H1 (cell line): ENCODE data around the gene MXI1. TPM values are rescaled to one million over a fixed set of nuclear protein-coding genes. Genes with fewer than 3 reads are reported as not detected.

Experiments used
- CTCF ChIA-PET: fragments of 300-600 bp; sonication (Branson Sonifier 250); formaldehyde crosslinking; loops from one replicate; lab custom pipeline; 2021; ENCODE audit not compliant: partially characterized antibody; lab: Charles Lee
- POLR2A ChIA-PET: fragments of 300-600 bp; sonication (Branson Sonifier 250); formaldehyde crosslinking; loops from one replicate; lab custom pipeline; 2021; ENCODE audit warnings: inconsistent platforms; ENCODE audit not compliant: partially characterized antibody; lab: Charles Lee
- DNase-seq, 2 experiments: peaks; one replicate each; pipeline versions ENCODE4 v3.0.0 to v3.0.0-alpha.2; 2010 to 2022; ENCODE audit warnings: low spot score in 2 of 2, low read depth in 1 of 2, mixed read lengths in 1 of 2
- FAIRE-seq: peaks from 2 replicates; lab custom pipeline; 2011; peaks lifted over from hg19 to GRCh38; lab: Jason Lieb, UNC
- H2AFZ ChIP-seq: 2 replicates; pipeline ENCODE4 v1.8.1; 2012; ENCODE audit warnings: low read length, inconsistent platforms
- H2AK5ac ChIP-seq: 2 replicates; pipeline ENCODE4 v1.6.1; 2013; ENCODE audit warnings: low read depth, low read length
- H2BK120ac ChIP-seq: replicated peaks from 2 replicates; pipeline ENCODE3; 2013; ENCODE audit warnings: low read depth, low read length, inconsistent platforms
- H2BK12ac ChIP-seq: 2 replicates; pipeline ENCODE4 v1.6.1; 2013; ENCODE audit warnings: low read depth, low read length
- H2BK15ac ChIP-seq: 2 replicates; pipeline ENCODE4 v1.6.1; 2013; ENCODE audit warnings: low read length
- H2BK20ac ChIP-seq: 2 replicates; pipeline ENCODE4 v1.6.1; 2013; ENCODE audit warnings: low read length
- H2BK5ac ChIP-seq: 2 replicates; pipeline ENCODE4 v1.6.1; 2013; ENCODE audit warnings: low read depth, low read length
- H3K14ac ChIP-seq: 2 replicates; pipeline ENCODE4 v1.6.1; 2013; ENCODE audit warnings: inconsistent platforms; ENCODE audit not compliant: insufficient read length
- H3K18ac ChIP-seq: 2 replicates; pipeline ENCODE4 v1.6.1; 2013; ENCODE audit warnings: low read length; ENCODE audit errors: extremely low read depth
- H3K23ac ChIP-seq: 2 replicates; pipeline ENCODE4 v1.6.1; 2013; ENCODE audit warnings: inconsistent platforms; ENCODE audit not compliant: insufficient read length
- H3K23me2 ChIP-seq: 2 replicates; pipeline ENCODE4 v1.6.1; 2013; ENCODE audit warnings: low read depth, low read length
- H3K27ac ChIP-seq: 2 replicates; pipeline ENCODE4 v1.6.1; 2011; ENCODE audit warnings: low read depth, low read length, inconsistent platforms
- H3K27me3 ChIP-seq, 4 experiments: replicated peaks in 1 of 4; 1 replicate in 1 of 4; 2 replicates in 3 of 4; pipeline versions ENCODE4 v1.6.1 to v1.8.1; 2011 to 2013; ENCODE audit warnings: low read length in 3 of 4, mild to moderate bottlenecking in 3 of 4, inconsistent platforms in 2 of 4, mixed read lengths in 2 of 4, moderate library complexity in 1 of 4; ENCODE audit not compliant: control insufficient read depth in 3 of 4, insufficient read depth in 3 of 4; ENCODE audit errors: extremely low read depth in 1 of 4
- H3K36me3 ChIP-seq, 4 experiments: 2 replicates each; pipeline versions ENCODE4 v1.6.1 to v1.8.1; 2011 to 2013; ENCODE audit warnings: mild to moderate bottlenecking in 4 of 4, low read length in 3 of 4, moderate library complexity in 2 of 4, control low read depth in 1 of 4, inconsistent platforms in 1 of 4; ENCODE audit not compliant: insufficient read depth in 4 of 4, control insufficient read depth in 2 of 4
- H3K4ac ChIP-seq: replicated peaks from 2 replicates; pipeline ENCODE3; 2013; ENCODE audit warnings: low read length, low read depth, mixed read lengths, inconsistent platforms; ENCODE audit not compliant: insufficient read length
- H3K4me1 ChIP-seq, 4 experiments: replicated peaks in 1 of 4; 1 replicate in 1 of 4; 2 replicates in 3 of 4; pipeline versions ENCODE4 v1.6.1 to v1.8.1; 2011 to 2013; ENCODE audit warnings: low read length in 3 of 4, inconsistent platforms in 2 of 4, mixed read lengths in 1 of 4; ENCODE audit not compliant: insufficient read depth in 4 of 4, control insufficient read depth in 3 of 4
- H3K4me2 ChIP-seq, 2 experiments: 2 replicates each; pipeline versions ENCODE4 v1.6.1 to v1.8.1; 2011 to 2013; ENCODE audit warnings: low read depth in 2 of 2, low read length in 2 of 2, control low read depth in 1 of 2, inconsistent platforms in 1 of 2, mild to moderate bottlenecking in 1 of 2; ENCODE audit not compliant: insufficient read depth in 1 of 2
- H3K4me3 ChIP-seq, 4 experiments: fragments of 200-600, 300-600 bp in 1 of 4; sonication (generic), shearing (Covaris generic), sonication (Bioruptor Twin) in 1 of 4; 2 replicates each; pipeline versions ENCODE4 v1.5.1 to v1.8.1; 2011 to 2016; ENCODE audit warnings: low read length in 4 of 4, low read depth in 3 of 4, control low read depth in 2 of 4, inconsistent platforms in 2 of 4, mild to moderate bottlenecking in 2 of 4, mixed read lengths in 1 of 4, moderate library complexity in 1 of 4; ENCODE audit not compliant: insufficient read depth in 2 of 4; ENCODE audit errors: extremely low read depth in 1 of 4
- H3K56ac ChIP-seq: replicated peaks from 2 replicates; pipeline ENCODE3; 2013; ENCODE audit warnings: low read depth, mild to moderate bottlenecking, mixed read lengths, low read length, inconsistent platforms; ENCODE audit not compliant: insufficient read length
- H3K79me1 ChIP-seq: 2 replicates; pipeline ENCODE4 v1.6.1; 2013; ENCODE audit warnings: low read depth, low read length, control low read depth
- H3K79me2 ChIP-seq, 2 experiments: 2 replicates each; pipeline versions ENCODE4 v1.6.1 to v1.8.1; 2012 to 2013; ENCODE audit warnings: low read length in 2 of 2, mild to moderate bottlenecking in 2 of 2, inconsistent platforms in 1 of 2; ENCODE audit not compliant: insufficient read depth in 2 of 2, control insufficient read depth in 1 of 2
- H3K9ac ChIP-seq, 4 experiments: replicated peaks in 1 of 4; 1 replicate in 1 of 4; 2 replicates in 3 of 4; pipeline versions ENCODE4 v1.6.1 to v1.8.1; 2011 to 2013; ENCODE audit warnings: low read depth in 3 of 4, low read length in 3 of 4, control low read depth in 2 of 4, mild to moderate bottlenecking in 2 of 4, moderate library complexity in 2 of 4, inconsistent platforms in 1 of 4; ENCODE audit errors: extremely low read depth in 1 of 4
- H3K9me3 ChIP-seq, 2 experiments: 2 replicates each; pipeline versions ENCODE4 v1.6.1 to v1.8.1; 2012 to 2013; ENCODE audit warnings: mild to moderate bottlenecking in 2 of 2, moderate library complexity in 2 of 2, control low read depth in 1 of 2, inconsistent platforms in 1 of 2, low read depth in 1 of 2, low read length in 1 of 2, mixed read lengths in 1 of 2; ENCODE audit not compliant: insufficient read depth in 2 of 2
- H4K20me1 ChIP-seq, 2 experiments: replicated peaks in 1 of 2; 2 replicates each; pipeline versions ENCODE3 to v1.8.1; 2011 to 2013; ENCODE audit warnings: inconsistent platforms in 2 of 2, low read length in 2 of 2, mild to moderate bottlenecking in 1 of 2; ENCODE audit not compliant: insufficient read depth in 2 of 2, control insufficient read depth in 1 of 2
- H4K5ac ChIP-seq: 2 replicates; pipeline ENCODE4 v1.6.1; 2013; ENCODE audit warnings: low read length, low read depth, mixed read lengths, inconsistent platforms; ENCODE audit not compliant: insufficient read length
- H4K8ac ChIP-seq: 2 replicates; pipeline ENCODE4 v1.8.0; 2013; ENCODE audit warnings: mild to moderate bottlenecking, moderate library complexity, low read length, inconsistent platforms; ENCODE audit not compliant: insufficient read depth; ENCODE audit errors: extremely low read depth
- H4K91ac ChIP-seq: replicated peaks from 2 replicates; pipeline ENCODE3; 2013; ENCODE audit warnings: low read length, mixed read lengths, inconsistent platforms; ENCODE audit not compliant: insufficient read length
- BACH1 ChIP-seq: IDR thresholded peaks from 2 replicates; pipeline ENCODE4 v1.6.1; 2012; ENCODE audit warnings: low read length, improper control_type of control experiment
- CREB1 ChIP-seq: IDR thresholded peaks from 2 replicates; pipeline ENCODE4 v1.6.1; 2012; ENCODE audit warnings: inconsistent platforms
- EZH2 ChIP-seq: fragments of 200-600 bp; sonication (generic); IDR thresholded peaks from 2 replicates; pipeline ENCODE4 v1.7.1; 2012; ENCODE audit warnings: low read depth, mild to moderate bottlenecking, moderate library complexity, low read length, inconsistent platforms; ENCODE audit not compliant: severe bottlenecking
- HDAC2 ChIP-seq, 2 experiments: fragments of 300-600 bp in 1 of 2; sonication (generic) in 1 of 2; IDR thresholded peaks; 2 replicates each; pipeline ENCODE4 v1.6.1; 2011 to 2012; ENCODE audit warnings: low read depth in 2 of 2, low read length in 2 of 2, mild to moderate bottlenecking in 2 of 2, moderate library complexity in 2 of 2, borderline replicate concordance in 1 of 2, inconsistent platforms in 1 of 2
- KDM4A ChIP-seq: IDR thresholded peaks from one replicate; pipeline ENCODE4 v1.7.1; 2012; ENCODE audit warnings: low read depth, mild to moderate bottlenecking, moderate library complexity, low read length, inconsistent platforms; ENCODE audit not compliant: severe bottlenecking
- MAX ChIP-seq: IDR thresholded peaks from 2 replicates; pipeline ENCODE4 v1.6.1; 2012; ENCODE audit warnings: inconsistent platforms
- RBBP5 ChIP-seq: IDR thresholded peaks from 2 replicates; pipeline ENCODE4 v1.7.1; 2012; ENCODE audit warnings: low read depth, mild to moderate bottlenecking, inconsistent platforms, low read length, moderate library complexity, borderline replicate concordance
- RNF2 ChIP-seq: fragments of 200-900, 300-1000 bp; sonication (generic); IDR thresholded peaks from 2 replicates; pipeline ENCODE4 v1.7.1; 2016; ENCODE audit warnings: borderline replicate concordance, low read depth, mild to moderate bottlenecking, antibody characterized with exemption, low read length; ENCODE audit not compliant: poor library complexity, severe bottlenecking; ENCODE audit errors: missing control alignments
- SP4 ChIP-seq: IDR thresholded peaks from 2 replicates; pipeline ENCODE4 v1.6.1; 2012; ENCODE audit warnings: low read length, inconsistent platforms
- SUZ12 ChIP-seq: fragments of 200-600 bp; sonication (generic); IDR thresholded peaks from 2 replicates; pipeline ENCODE4 v1.6.1; 2012; ENCODE audit warnings: mild to moderate bottlenecking, inconsistent platforms, low read length, moderate library complexity, mixed read lengths
- WGBS, 2 experiments: shearing (Covaris generic) in 1 of 2; methylation state at CpG; one replicate each; pipeline versions ENCODE4 v1.1.6 to v1.1.7; 2013 to 2015; ENCODE audit warnings: low lambda C conversion rate in 2 of 2, mixed read lengths in 2 of 2, inconsistent platforms in 1 of 2, low coverage in 1 of 2, missing lambda C conversion rate in 1 of 2; ENCODE audit not compliant: insufficient replicate concordance in 2 of 2, insufficient coverage in 1 of 2, insufficient read length in 1 of 2; ENCODE audit errors: extremely low coverage in 1 of 2, missing lambda C conversion rate in 1 of 2; 5-methylcytosine and 5-hydroxymethylcytosine counted together
- polyA plus RNA-seq, 7 experiments: library from polyadenylated mRNA; depleted of rRNA in 3 of 7; stranded (reverse) in 5 of 7; unstranded in 2 of 7; fragments of >200 nt in 5 of 7; fragments of 200-250 nt in 2 of 7; gene quantifications; 1 replicate in 5 of 7; 2 replicates in 1 of 7; 4 replicates in 1 of 7; pipeline versions ENCODE4 v1.2.1 to v1.2.3, GENCODE V29; 2011 to 2013; ENCODE audit warnings: missing spikeins in 2 of 7, mixed read lengths in 2 of 7
- total RNA-seq: library from RNA; stranded (reverse); fragmentation: NEBNext Ultra II Directional; extraction: Animal tissue kit (Norgen Biotek cat#: 25700); gene quantifications from 2 replicates; pipeline ENCODE4 v1.2.1, GENCODE V29; 2021

The MXI1 gene
- total and polyA plus RNA-seq, 2 of the 8 experiments (the other 6 are each of a cell fraction or from before 2014, with no cell fraction given), result 5.7 to 8.8 TPM

- Histone ChIP-seq H3K36me3 (no peaks in the 10 kb centered on the region), H3K9ac (no peak overlapping the region; a peak in 1 of 7 replicates), H2BK5ac (no peak overlapping the region), H4K5ac (no peak overlapping the region), H3K4me2 (peak overlapping the region; percentile 56 to 69), H3K18ac (peak overlapping the region; percentile 78; the same call in 1 of the 2 replicates), H3K79me2 (no peaks in the 10 kb centered on the region), H2AFZ (no peak overlapping the region), H4K20me1 (no peaks in the 10 kb centered on the region), H3K4me3 (peak overlapping the region; percentile 40 to 86 (median 60)), H3K23ac (no peak overlapping the region), H3K4ac (no peak overlapping the region), H3K27me3 (no peaks in the 10 kb centered on the region), H3K9me3 (no peaks in the 10 kb centered on the region), H4K91ac (no peak overlapping the region), H4K8ac (peak overlapping the region; percentile 66), H2AK5ac (no peak overlapping the region), H3K56ac (no peak overlapping the region), H2BK120ac (no peak overlapping the region), H3K27ac (no peak overlapping the region), H2BK15ac (no peak overlapping the region), H3K23me2 (peaks cover 4% of the 10 kb centered on the region; the same call in 1 of the 2 replicates), H2BK20ac (no peak overlapping the region), H3K14ac (no peak overlapping the region), H2BK12ac (0 out of 2 replicates have a peak overlapping the region, but pooled peaks have one; percentile 68), H3K79me1 (no peaks in the 10 kb centered on the region), H3K4me1 (peaks cover 0 to 7% (median 2%) of the 10 kb centered on the region in 4 experiments; a peak in 4 of 7 replicates)
- ChIA-PET CTCF (interaction anchor here (1.3 to 17.9 kb wide), 3 partner anchors 18 to 84 kb away, joined by 3 to 333 read pairs (median 173); partner anchors contain the start of gene MXI1), POLR2A (interaction anchor here (0.6 to 9.6 kb wide), 2 partner anchors 18 to 281 kb away, joined by 3 to 121 read pairs; partner anchors contain the start of gene MXI1)
- FAIRE-seq (no peak), DNase-seq (peak in 1 of 2 experiments; percentile 61)
- TF ChIP-seq BACH1, result peak; percentile 91
- peak; percentile 54 for TF ChIP-seq KDM4A
- no peak for TF ChIP-seq EZH2
- peak; percentile 76; the same call in 1 of the 2 replicates for TF ChIP-seq RBBP5
- peak; percentile 30 for TF ChIP-seq MAX
- peak; percentile 55; the same call in 1 of the 2 replicates for TF ChIP-seq SUZ12
- TF ChIP-seq HDAC2 (IDR thresholded peaks at IDR 0.05; ENCODE audit: borderline replicate concordance in 1 of 2, low read depth in 2 of 2, low read length in 2 of 2), result peak; percentile 72 to 96; a peak in 3 of 4 replicates
- peak; percentile 18; the same call in 1 of the 2 replicates for TF ChIP-seq CREB1
- 0 out of 2 replicates have a peak, but pooled peaks have one; percentile 4 for TF ChIP-seq SP4
- TF ChIP-seq RNF2, result no peak
- no CpG with 5 or more reads among the region's 71 CpGs for WGBS, 2 experiments
Measured at GRCh38 chr10:110226926-110227641, 19.7 kb downstream of the MXI1 start.
